K562 (cell line): ENCODE data around the gene AIFM1. TPM values are rescaled to one million over a fixed set of nuclear protein-coding genes. Genes with fewer than 3 reads are reported as not detected.

Experiments
- BRD9 ChIP-seq: fragments of 450-650 bp; IDR thresholded peaks from 2 replicates; pipeline ENCODE4 v1.6.1; 2018; ENCODE audit warnings: low read depth; ENCODE audit not compliant: partially characterized antibody
- CCAR2 ChIP-seq: fragments of 200-400 bp; formaldehyde crosslinking; IDR thresholded peaks from 2 replicates; pipeline ENCODE4 v1.6.1; 2017; ENCODE audit warnings: mild to moderate bottlenecking, low read depth, low read length
- HEY1 ChIP-seq: fragments of 250-450 bp; sonication (Bioruptor Pico); IDR thresholded peaks from 2 replicates; pipeline ENCODE4 v1.5.0; 2020; ENCODE audit warnings: mild to moderate bottlenecking, moderate library complexity, borderline replicate concordance
- HOXB6 ChIP-seq: fragments of 250-450 bp; sonication (Bioruptor Pico); IDR thresholded peaks from 2 replicates; pipeline ENCODE4 v1.5.1; 2022; ENCODE audit warnings: mild to moderate bottlenecking, borderline replicate concordance
- PHB ChIP-seq: fragments of 250-450 bp; sonication (Bioruptor Pico); IDR thresholded peaks from 2 replicates; pipeline ENCODE4 v1.5.0; 2021
- RBBP5 ChIP-seq: fragments of 200-600 bp; sonication (generic); IDR thresholded peaks from 2 replicates; pipeline ENCODE4 v1.6.1; 2012; ENCODE audit warnings: borderline replicate concordance, mild to moderate bottlenecking, low read length, control low read depth, inconsistent platforms; ENCODE audit not compliant: insufficient read depth, poor library complexity, severe bottlenecking
- RBM22 ChIP-seq: fragments of 200-400 bp; formaldehyde crosslinking; IDR thresholded peaks from 2 replicates; pipeline ENCODE4 v1.6.1; 2018; ENCODE audit warnings: low read length, low read depth; ENCODE audit not compliant: poor library complexity, severe bottlenecking
- ZNF232 ChIP-seq: sonication (generic); formaldehyde crosslinking; IDR thresholded peaks from 2 replicates; pipeline ENCODE4 v1.8.0; 2022; ENCODE audit warnings: mild to moderate bottlenecking, missing genetic modification reagents
- polyA plus RNA-seq, 8 experiments: library from polyadenylated mRNA; depleted of rRNA in 4 of 8; stranded (reverse) in 5 of 8; unstranded in 3 of 8; fragments of >200 nt; fragmentation: Nextera tagmentation in 2 of 8; fragmentation: Illumina TruSeq in 1 of 8; extraction: Ambion mirVana in 2 of 8; extraction: Trizol in 1 of 8; gene quantifications; 2 replicates each; pipeline versions ENCODE4 v1.2.1 to v1.2.3, GENCODE V29; 2011 to 2014; ENCODE audit warnings: inconsistent platforms in 1 of 8, missing spikeins in 1 of 8
- total RNA-seq, 7 experiments: library from RNA; depleted of rRNA in 6 of 7; stranded (reverse); fragments of >200 nt in 6 of 7; fragmentation: Illumina TruSeq in 2 of 7; extraction: Trizol in 2 of 7; gene quantifications; 2 replicates each; pipeline versions ENCODE4 v1.2.1 to v1.2.3, GENCODE V29; 2011 to 2021; ENCODE audit warnings: low replicate concordance in 1 of 7
- TF ChIP-seq, protein P1 (sequence below): fragments of 450-650 bp; IDR thresholded peaks from 2 replicates; pipeline ENCODE4 v1.6.1; 2016
- TF ChIP-seq, protein P2 (sequence below): sonication (generic); formaldehyde crosslinking; IDR thresholded peaks from 2 replicates; pipeline ENCODE4 v1.8.1; 2023; ENCODE audit warnings: mild to moderate bottlenecking, missing genetic modification reagents, moderate library complexity
- TF ChIP-seq, protein P3 (sequence below): fragments of 250-450 bp; sonication (Bioruptor Pico); IDR thresholded peaks from 2 replicates; pipeline ENCODE4 v1.4.0; 2020
- TF ChIP-seq, protein P4 (sequence below): IDR thresholded peaks from 3 replicates; pipeline ENCODE4 v1.6.1; 2011; ENCODE audit warnings: borderline replicate concordance, mild to moderate bottlenecking; ENCODE audit not compliant: insufficient read length, insufficient read depth
- TF ChIP-seq, protein P5 (sequence below): fragments of 450-650 bp; formaldehyde crosslinking; IDR thresholded peaks from 2 replicates; pipeline ENCODE4 v1.4.0; 2022; ENCODE audit warnings: mild to moderate bottlenecking, moderate library complexity
- TF ChIP-seq, protein P6 (sequence below): fragments of 250-450 bp; sonication (Bioruptor Pico); IDR thresholded peaks from 2 replicates; pipeline ENCODE4 v1.8.0; 2021; ENCODE audit warnings: mild to moderate bottlenecking, moderate library complexity

The AIFM1 gene
- total and polyA plus RNA-seq, 9 of the 15 experiments (the other 6 are each of a cell fraction or from before 2014, with no cell fraction given) = 51.0 to 117 (median 91.2) TPM

DNA sequence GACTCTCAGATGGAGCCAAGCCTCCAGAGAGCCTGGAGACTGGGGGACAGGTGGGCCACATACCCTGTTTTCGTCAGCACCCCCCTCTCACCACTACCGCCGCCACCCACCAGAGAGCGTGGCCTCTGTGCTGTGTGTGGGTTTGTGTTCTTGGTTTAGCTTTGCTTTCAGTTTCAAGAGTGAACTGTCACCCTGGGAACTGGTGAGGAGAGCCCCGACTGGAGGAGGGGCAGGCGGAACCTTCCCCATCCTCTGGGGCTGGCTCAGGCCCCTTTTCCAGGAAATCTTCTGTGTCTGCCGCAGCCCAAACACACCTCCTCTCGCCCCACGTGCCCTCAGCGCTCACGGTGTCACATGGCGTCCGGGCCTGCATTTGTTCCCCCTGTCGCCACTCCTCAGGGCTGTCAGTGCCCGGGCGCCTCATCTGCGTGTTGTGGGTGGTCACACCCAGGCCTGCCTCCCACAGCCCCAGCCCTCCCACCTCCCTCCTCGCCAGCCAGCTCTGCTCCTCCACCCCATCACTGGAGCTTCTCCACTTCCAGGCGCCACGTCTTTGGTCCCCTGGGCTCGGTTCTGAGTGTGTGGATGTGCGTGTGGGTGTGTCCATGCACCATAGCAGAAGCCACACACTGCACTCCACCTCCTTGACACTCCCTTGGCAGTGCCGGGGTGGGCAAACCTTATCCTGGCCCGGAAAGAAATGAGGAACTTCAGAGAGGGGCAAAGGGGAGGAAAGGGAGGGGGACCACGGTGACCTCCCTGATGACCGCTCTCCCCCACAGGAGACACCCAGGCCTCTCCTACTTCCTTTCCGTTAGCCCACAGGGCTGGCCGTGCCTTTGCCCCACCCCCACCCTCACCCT is 83.2 kb downstream of the AIFM1 start (continued):
- TF ChIP-seq, protein P1, sequence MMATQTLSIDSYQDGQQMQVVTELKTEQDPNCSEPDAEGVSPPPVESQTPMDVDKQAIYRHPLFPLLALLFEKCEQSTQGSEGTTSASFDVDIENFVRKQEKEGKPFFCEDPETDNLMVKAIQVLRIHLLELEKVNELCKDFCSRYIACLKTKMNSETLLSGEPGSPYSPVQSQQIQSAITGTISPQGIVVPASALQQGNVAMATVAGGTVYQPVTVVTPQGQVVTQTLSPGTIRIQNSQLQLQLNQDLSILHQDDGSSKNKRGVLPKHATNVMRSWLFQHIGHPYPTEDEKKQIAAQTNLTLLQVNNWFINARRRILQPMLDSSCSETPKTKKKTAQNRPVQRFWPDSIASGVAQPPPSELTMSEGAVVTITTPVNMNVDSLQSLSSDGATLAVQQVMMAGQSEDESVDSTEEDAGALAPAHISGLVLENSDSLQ = peak; percentile 30; the same call in 1 of the 2 replicates
- TF ChIP-seq ZNF232 = no peak
- TF ChIP-seq RBBP5 = no peak
- TF ChIP-seq, protein P2, sequence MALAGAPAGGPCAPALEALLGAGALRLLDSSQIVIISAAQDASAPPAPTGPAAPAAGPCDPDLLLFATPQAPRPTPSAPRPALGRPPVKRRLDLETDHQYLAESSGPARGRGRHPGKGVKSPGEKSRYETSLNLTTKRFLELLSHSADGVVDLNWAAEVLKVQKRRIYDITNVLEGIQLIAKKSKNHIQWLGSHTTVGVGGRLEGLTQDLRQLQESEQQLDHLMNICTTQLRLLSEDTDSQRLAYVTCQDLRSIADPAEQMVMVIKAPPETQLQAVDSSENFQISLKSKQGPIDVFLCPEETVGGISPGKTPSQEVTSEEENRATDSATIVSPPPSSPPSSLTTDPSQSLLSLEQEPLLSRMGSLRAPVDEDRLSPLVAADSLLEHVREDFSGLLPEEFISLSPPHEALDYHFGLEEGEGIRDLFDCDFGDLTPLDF = no peak
- TF ChIP-seq HEY1 (CRISPR knock-in tag) = no peak
- TF ChIP-seq, protein P3, sequence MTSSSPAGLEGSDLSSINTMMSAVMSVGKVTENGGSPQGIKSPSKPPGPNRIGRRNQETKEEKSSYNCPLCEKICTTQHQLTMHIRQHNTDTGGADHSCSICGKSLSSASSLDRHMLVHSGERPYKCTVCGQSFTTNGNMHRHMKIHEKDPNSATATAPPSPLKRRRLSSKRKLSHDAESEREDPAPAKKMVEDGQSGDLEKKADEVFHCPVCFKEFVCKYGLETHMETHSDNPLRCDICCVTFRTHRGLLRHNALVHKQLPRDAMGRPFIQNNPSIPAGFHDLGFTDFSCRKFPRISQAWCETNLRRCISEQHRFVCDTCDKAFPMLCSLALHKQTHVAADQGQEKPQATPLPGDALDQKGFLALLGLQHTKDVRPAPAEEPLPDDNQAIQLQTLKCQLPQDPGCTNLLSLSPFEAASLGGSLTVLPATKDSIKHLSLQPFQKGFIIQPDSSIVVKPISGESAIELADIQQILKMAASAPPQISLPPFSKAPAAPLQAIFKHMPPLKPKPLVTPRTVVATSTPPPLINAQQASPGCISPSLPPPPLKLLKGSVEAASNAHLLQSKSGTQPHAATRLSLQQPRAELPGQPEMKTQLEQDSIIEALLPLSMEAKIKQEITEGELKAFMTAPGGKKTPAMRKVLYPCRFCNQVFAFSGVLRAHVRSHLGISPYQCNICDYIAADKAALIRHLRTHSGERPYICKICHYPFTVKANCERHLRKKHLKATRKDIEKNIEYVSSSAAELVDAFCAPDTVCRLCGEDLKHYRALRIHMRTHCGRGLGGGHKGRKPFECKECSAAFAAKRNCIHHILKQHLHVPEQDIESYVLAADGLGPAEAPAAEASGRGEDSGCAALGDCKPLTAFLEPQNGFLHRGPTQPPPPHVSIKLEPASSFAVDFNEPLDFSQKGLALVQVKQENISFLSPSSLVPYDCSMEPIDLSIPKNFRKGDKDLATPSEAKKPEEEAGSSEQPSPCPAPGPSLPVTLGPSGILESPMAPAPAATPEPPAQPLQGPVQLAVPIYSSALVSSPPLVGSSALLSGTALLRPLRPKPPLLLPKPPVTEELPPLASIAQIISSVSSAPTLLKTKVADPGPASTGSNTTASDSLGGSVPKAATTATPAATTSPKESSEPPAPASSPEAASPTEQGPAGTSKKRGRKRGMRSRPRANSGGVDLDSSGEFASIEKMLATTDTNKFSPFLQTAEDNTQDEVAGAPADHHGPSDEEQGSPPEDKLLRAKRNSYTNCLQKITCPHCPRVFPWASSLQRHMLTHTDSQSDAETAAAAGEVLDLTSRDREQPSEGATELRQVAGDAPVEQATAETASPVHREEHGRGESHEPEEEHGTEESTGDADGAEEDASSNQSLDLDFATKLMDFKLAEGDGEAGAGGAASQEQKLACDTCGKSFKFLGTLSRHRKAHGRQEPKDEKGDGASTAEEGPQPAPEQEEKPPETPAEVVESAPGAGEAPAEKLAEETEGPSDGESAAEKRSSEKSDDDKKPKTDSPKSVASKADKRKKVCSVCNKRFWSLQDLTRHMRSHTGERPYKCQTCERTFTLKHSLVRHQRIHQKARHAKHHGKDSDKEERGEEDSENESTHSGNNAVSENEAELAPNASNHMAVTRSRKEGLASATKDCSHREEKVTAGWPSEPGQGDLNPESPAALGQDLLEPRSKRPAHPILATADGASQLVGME (CRISPR knock-in tag) = 0 out of 2 replicates have a peak, but pooled peaks have one; percentile 2
- TF ChIP-seq HOXB6 (CRISPR knock-in tag) = no peak
- TF ChIP-seq RBM22 = no peak
- TF ChIP-seq, protein P4, sequence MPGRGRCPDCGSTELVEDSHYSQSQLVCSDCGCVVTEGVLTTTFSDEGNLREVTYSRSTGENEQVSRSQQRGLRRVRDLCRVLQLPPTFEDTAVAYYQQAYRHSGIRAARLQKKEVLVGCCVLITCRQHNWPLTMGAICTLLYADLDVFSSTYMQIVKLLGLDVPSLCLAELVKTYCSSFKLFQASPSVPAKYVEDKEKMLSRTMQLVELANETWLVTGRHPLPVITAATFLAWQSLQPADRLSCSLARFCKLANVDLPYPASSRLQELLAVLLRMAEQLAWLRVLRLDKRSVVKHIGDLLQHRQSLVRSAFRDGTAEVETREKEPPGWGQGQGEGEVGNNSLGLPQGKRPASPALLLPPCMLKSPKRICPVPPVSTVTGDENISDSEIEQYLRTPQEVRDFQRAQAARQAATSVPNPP = no peak
- TF ChIP-seq PHB (CRISPR knock-in tag) = no peak
- no peak for TF ChIP-seq CCAR2
- TF ChIP-seq, protein P5, sequence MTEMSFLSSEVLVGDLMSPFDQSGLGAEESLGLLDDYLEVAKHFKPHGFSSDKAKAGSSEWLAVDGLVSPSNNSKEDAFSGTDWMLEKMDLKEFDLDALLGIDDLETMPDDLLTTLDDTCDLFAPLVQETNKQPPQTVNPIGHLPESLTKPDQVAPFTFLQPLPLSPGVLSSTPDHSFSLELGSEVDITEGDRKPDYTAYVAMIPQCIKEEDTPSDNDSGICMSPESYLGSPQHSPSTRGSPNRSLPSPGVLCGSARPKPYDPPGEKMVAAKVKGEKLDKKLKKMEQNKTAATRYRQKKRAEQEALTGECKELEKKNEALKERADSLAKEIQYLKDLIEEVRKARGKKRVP (CRISPR knock-in tag) = no peak
- TF ChIP-seq, protein P6, sequence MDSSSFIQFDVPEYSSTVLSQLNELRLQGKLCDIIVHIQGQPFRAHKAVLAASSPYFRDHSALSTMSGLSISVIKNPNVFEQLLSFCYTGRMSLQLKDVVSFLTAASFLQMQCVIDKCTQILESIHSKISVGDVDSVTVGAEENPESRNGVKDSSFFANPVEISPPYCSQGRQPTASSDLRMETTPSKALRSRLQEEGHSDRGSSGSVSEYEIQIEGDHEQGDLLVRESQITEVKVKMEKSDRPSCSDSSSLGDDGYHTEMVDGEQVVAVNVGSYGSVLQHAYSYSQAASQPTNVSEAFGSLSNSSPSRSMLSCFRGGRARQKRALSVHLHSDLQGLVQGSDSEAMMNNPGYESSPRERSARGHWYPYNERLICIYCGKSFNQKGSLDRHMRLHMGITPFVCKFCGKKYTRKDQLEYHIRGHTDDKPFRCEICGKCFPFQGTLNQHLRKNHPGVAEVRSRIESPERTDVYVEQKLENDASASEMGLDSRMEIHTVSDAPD (CRISPR knock-in tag) = no peak
- TF ChIP-seq BRD9 = no peak
